Loucy (cell line): ENCODE data around the gene PAK4.

ENCODE experiments used
- EZH2phosphoT487 ChIP-seq: fragments of 200-600 bp; IDR thresholded peaks from 2 replicates; pipeline ENCODE4 v1.6.1; 2018; ENCODE audit warnings: antibody characterized with exemption, mild to moderate bottlenecking, moderate library complexity, borderline replicate concordance
- TF ChIP-seq, protein P1 (sequence below): fragments of 200-600 bp; sonication (generic); conservative IDR thresholded peaks from 2 replicates; pipeline ENCODE4 v1.5.1; 2014; ENCODE audit warnings: mild to moderate bottlenecking, antibody characterized with exemption, low read length

DNA sequence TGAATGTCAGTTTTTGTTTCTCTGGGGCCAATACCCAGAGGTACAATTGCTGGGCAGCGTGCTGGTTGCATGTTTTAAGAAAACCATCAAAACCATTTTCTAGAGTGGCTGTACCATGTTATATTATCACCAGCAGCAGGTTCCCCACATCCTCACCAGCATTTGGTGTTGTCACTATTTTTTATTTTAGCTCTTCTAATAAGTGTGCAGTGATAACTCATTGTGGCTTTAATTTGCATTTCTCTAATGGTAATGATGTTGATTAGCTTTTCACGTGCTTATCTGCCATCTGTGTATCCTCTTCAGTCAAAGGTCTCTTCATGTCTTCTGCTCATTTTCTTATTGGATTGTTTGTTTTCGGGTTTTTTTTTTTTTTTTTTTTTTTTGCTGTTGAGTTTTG lies 21.9 kb downstream of the PAK4 start:
- TF ChIP-seq, protein P1, sequence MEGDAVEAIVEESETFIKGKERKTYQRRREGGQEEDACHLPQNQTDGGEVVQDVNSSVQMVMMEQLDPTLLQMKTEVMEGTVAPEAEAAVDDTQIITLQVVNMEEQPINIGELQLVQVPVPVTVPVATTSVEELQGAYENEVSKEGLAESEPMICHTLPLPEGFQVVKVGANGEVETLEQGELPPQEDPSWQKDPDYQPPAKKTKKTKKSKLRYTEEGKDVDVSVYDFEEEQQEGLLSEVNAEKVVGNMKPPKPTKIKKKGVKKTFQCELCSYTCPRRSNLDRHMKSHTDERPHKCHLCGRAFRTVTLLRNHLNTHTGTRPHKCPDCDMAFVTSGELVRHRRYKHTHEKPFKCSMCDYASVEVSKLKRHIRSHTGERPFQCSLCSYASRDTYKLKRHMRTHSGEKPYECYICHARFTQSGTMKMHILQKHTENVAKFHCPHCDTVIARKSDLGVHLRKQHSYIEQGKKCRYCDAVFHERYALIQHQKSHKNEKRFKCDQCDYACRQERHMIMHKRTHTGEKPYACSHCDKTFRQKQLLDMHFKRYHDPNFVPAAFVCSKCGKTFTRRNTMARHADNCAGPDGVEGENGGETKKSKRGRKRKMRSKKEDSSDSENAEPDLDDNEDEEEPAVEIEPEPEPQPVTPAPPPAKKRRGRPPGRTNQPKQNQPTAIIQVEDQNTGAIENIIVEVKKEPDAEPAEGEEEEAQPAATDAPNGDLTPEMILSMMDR = no peak
- TF ChIP-seq EZH2phosphoT487 = no peak
